Adrenal gland (tissue), 5 donors: ENCODE measurements around the gene C10orf67.

ENCODE experiments used
- CTCF ChIP-seq, 6 experiments: fragments of 450-650 bp in 4 of 6; fragments of 200-600 bp in 2 of 6; sonication (generic) in 1 of 6; IDR thresholded peaks; 1 replicate in 5 of 6; 2 replicates in 1 of 6; pipeline versions ENCODE4 v1.5.1 to v1.8.0; 2016 to 2021; ENCODE audit warnings: antibody characterized with exemption in 6 of 6, mild to moderate bottlenecking in 2 of 6, moderate library complexity in 1 of 6
- POLR2A ChIP-seq, 2 donors: fragments of 450-650 bp; IDR thresholded peaks; one replicate each; pipeline ENCODE4 v1.6.1; 2017; ENCODE audit warnings: antibody characterized with exemption in 2 of 2, mild to moderate bottlenecking in 2 of 2, moderate library complexity in 1 of 2
- donor health status: DM: no; HTN: no; CAD: no.

- TF ChIP-seq CTCF (IDR thresholded peaks at IDR 0.05) (no peak), POLR2A (IDR thresholded peaks at IDR 0.05) (no peak)
Observed at GRCh38 chr10:23200997-23201652, 143.5 kb downstream of the C10orf67 start.
